GM19035 (cell line): Measurements from ENCODE around the gene CEP70.
"Not testable (repeated sequence)": the region's sequence is repeated elsewhere in the genome, so short reads cannot be mapped to it uniquely, and the experiment has no call there.

Source experiments
- ATAC-seq: cut with Tn5 transposase; IDR thresholded peaks from one replicate; pipeline ENCODE4 v1.9.1; 2021; ENCODE audit not compliant: unreplicated experiment

Gene CEP70

DNA sequence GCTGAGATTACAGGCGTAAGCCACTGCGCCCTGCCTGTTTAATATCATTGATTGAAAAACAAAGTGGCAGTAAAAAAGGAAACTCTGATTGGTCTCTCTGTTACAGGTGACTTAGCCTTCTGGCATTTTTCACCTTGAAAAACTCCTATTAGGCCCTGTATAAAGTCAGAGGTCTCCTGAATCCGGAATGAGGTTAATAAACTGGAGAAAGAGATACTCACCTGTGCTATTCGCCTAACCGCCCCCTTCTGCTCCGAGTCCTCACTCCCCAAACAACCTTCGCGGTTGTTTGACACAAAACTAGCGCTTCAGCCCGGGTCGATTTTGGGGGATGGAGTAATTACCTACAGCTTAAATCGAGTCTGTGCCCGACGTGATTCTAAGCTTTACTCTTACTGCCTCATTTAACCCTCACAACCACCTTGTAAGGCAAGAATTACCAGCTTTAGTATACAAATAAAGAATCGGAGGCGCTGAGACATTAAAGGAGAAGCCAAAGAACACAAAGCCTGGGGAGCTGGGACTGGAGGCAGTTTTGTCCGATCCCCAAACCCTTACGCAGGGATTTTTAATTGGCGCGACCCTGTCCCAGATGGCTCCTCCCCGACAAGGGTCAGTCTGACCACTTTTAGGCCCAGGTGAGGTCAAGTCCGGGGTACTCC lies 441 bp downstream of the CEP70 start:
- ATAC-seq = no peak

DNA sequence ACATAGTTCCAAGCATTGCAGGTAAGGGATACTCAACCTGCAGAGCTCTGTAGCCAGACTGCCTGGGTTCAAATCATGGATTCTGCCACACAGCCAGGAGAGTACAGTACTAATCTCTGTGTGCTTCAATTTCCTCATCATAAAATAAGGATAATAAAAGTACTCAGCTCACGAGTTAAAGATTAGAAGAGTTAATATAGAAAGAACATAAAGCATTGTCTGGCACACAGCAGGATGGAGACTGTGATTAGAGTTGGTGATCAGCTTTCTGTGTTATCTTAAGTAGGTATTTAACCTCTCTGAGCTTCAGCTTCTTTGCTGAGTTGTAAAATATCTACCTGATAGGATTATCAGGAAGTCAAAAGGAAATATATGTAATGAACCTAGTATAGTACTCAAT lies 2.7 kb downstream of the CEP70 start:
- ATAC-seq = no peak

- ATAC-seq = no peak
These were observed 5.6 kb downstream of the CEP70 start for GRCh38 chr3:138588445-138588844.

- no peak for ATAC-seq
These were observed 6.7 kb downstream of the CEP70 start for GRCh38 chr3:138587374-138587773.

DNA sequence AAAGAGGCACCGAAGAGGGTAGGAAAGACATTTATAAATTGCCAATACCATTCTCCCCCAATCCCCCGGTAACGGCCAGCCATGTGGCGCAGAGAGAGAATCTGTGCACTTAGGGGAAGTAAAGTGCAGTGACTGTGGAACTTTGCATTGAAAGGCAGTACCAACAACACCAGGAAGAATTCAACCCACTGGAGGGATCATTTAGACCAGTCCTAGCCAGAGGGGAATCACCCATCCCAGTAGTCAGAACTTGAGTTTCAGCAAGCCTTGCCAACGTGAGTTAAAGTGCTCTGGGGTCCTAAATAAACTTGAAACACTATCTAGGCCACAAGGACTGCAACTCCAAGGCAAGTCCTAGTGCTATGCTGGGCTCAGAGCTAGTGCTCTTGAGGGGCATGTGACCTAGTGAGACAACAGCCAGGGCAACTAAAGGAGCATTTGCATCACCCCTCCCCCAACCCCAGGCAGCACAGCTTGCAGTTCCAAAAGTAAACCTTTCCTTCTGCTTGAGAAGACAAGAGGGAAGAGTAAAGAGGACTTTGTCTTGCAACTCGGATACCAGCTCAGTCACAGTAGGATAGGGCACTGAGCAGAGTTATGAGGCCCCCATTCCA lies 15.0 kb downstream of the CEP70 start:
- no peak for ATAC-seq

- ATAC-seq = peak; percentile 77
These were observed 15.9 kb downstream of the CEP70 start for GRCh38 chr3:138578141-138578540.

DNA sequence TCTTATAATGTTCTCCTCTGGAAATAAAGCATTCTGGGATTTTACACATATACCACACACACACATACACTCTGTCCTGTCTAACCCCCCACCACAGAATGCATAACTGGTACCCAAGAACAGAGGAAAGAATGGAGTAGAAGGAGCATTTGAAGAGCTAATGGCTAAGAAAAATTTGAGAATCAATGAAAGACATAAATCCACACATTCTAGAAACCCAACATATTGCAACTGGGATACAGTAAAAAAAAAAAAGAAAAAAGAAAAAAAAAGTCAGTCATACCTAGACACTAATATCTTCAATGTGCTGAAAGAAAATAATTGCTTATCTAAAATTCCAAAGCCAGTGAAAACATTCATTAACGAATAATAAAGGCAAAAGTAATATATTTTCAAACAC lies 20.9 kb downstream of the CEP70 start:
- ATAC-seq = no peak

DNA sequence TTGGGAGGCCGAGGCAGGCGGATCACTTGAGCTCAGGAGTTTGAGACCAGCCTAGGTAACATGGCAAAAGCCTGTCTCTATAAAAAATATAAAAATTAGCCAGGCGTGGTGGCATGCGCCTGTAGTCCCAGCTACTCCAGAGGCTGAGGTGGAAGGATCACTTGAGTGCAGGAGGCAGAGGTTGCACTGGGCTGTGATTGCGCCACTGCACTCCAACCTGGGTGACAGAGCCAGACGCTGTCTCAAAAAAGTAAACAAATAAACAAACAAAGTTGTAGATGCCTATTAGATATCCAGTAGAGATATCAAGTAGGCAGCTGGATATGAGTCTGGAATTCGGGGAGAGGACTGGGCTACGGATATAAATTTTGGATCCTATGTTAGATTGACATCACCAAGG lies 24.4 kb downstream of the CEP70 start:
- ATAC-seq = not testable (repeated sequence)

DNA sequence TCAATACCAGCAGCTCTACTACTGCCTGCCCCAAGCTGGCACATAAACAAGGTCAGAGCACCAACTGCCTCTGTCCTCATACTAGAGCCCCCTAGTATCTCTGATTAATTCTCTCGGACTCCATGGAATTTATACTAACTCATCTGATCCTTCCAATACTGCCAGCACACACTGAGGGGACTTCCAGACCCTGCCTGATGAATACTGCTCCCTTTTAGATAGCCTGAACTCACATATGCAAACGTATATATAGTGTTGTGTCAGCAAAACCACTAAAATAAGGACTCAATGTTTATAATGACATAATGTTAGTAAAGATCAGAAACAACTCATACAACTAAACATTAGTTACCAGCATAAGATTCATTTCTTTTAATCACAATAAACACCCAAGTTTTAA lies 25.0 kb downstream of the CEP70 start:
- no peak for ATAC-seq

- ATAC-seq = no peak
These were observed 26.7 kb downstream of the CEP70 start for GRCh38 chr3:138567403-138567802.

DNA sequence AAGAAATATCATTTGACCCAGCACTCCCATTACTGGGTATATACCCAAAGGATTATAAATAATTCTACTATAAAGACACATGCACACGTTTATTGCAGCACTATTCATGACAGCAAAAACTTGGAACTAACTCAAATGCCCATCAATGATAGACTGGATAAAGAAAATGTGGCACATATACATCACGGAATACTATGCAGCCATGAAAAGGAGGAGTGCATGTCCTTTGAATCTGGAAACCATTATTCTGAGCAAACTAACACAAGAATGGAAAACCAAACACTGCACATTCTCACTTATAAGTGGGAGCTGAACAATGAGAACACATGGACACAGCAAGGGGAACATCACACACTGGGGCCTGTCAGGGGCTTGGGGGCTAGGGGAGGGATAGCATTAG lies 27.8 kb downstream of the CEP70 start:
- ATAC-seq = not testable (repeated sequence)

- ATAC-seq = not testable (repeated sequence)
These were observed 31.2 kb downstream of the CEP70 start for GRCh38 chr3:138562902-138563301.

- ATAC-seq = no peak
These were observed 33.6 kb downstream of the CEP70 start for GRCh38 chr3:138560501-138560900.

DNA sequence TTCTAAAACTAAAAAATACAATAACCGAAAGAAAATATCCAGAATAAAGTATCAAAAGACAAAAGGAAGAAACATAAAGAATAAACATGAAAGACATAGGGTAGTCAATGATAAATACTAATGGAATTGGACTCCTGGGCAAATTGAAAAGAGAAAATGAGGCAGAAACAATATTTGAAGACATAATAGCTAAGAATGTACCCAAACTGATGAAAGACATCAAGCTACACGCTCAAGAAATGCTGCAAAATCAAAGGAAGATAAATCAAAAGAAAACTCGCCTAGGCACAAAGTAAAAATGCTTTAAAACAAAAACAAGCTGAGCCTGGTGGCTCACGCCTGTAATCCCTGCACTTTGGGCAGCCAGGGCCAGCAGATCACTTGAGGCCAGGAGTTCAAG lies 34.9 kb downstream of the CEP70 start:
- ATAC-seq = no peak

DNA sequence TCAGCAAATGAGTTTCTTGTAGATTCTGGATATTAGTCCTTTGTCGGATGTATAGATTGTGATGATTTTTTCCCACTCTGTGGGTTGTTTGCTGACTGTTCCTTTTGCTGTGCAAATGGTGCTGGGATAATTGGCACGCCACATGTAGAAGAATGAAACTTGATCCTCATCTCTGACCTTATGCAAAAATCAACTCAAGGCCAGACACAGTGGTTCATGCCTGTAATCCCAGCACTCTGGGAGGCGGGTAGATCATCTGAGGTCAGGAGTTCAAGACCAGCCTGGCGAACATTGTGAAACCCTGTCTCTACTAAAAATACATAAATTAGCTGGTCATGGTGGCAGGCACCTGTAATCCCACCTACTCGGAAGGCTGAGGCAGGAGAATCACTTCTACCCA lies 39.3 kb downstream of the CEP70 start:
- ATAC-seq = not testable (repeated sequence)

DNA sequence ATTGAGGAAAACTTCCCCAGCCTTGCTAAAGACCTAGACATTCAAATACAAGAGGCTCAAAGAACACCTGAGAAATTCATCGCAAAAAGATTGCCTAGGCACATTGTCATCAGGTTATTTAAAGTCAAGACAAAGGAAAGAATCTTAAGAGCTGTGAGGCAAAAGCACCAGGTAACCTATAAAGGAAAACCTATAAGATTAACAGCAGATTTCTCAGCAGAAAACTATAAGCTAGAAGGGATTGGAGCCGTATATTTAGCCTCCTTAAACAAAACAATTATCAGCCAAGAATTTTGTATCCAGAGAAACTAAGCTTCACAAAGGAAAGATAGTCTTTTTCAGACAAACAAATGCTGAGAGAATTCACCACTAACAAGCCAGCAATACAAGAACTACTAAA lies 43.1 kb downstream of the CEP70 start:
- ATAC-seq = not testable (repeated sequence)

GRCh38 chr3:138549179-138549977 lies 44.7 kb downstream of the CEP70 start:
- ATAC-seq = no peak

DNA sequence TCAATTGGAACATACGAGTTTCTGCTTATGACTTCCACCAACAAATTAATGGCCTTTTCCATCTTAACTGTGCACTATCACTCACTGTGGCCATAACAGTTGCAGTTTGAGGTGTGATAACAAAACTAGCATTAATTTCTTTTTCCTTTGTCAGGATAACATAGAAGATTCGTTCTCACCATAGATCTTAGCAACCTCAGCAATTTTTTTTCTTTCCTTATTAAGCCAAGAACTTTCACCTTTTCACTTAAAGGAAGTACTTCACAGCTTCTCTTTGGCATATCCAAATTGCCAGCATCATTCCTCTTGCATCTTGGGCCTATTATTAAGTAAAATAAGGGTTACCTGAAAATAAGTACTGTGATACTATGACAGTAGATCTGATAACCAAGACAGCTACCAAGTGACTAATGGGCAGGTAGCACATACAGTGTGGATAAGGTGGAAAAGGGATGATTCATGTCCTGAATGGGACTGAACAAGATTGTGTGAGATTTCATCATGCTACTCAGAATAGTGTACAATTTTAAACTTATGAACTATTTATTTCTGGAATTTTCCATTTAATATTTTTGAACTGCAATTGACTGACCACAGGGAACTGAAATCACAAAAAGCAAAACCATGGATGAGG lies 46.6 kb downstream of the CEP70 start:
- ATAC-seq = no peak

GRCh38 chr3:138544546-138544945 lies 49.5 kb downstream of the CEP70 start:
- ATAC-seq = no peak

DNA sequence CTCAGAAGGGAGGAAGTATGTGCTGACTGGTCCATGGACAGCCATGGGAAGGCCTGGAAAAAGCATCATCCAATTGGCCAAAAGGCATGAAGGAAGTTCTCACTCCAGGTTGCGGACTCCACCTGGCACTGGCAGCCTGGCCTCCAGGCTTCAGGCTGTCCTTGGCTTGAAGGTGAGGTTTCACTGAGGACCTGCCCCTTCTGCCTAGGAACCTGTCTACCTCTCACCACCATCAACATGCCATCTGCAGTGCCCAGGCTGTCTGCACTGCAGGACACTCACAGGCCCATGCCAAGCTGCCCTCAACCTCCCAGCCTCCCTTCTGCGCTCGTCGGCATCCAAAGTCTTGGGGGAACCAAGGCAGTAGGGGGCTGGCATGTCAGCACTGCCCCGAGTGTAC lies 51.1 kb downstream of the CEP70 start:
- no peak for ATAC-seq

- no peak for ATAC-seq
These were observed 54.7 kb downstream of the CEP70 start for GRCh38 chr3:138539352-138539751.

DNA sequence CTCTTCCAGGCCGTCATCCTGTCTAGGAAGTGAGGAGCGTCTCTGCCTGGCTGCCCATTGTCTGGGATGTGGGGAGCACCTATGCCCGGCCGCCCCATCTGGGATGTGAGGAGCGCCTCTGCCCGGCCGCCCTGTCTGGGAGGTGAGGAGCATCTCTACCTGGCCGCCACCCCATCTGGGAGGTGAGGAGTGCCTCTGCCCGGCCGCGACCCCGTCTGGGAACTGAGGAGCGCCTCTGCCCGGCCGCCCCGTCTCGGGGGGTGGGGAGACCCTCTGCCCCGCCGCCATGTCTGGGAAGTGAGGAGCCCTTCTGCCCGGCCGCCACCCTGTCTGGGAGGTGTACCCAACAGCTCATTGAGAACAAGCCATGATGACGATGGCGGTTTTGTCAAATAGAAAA lies 72.6 kb downstream of the CEP70 start:
- not testable (repeated sequence) for ATAC-seq
